IPS-15b (cell line): ENCODE results near the gene GATD1.
A peak's percentile ranks its signal among the peaks of the same experiment; 100 is the strongest.

Experiments
- H3K27me3 ChIP-seq: one replicate; pipeline ENCODE4 v1.6.1; 2013; ENCODE audit warnings: low read length; ENCODE audit not compliant: control insufficient read depth, insufficient read depth
- H3K36me3 ChIP-seq: one replicate; pipeline ENCODE4 v1.6.1; 2013; ENCODE audit warnings: low read length; ENCODE audit not compliant: control insufficient read depth, insufficient read depth
- H3K4me1 ChIP-seq: one replicate; pipeline ENCODE4 v1.6.1; 2013; ENCODE audit warnings: mild to moderate bottlenecking, low read length; ENCODE audit not compliant: control insufficient read depth, insufficient read depth
- H3K4me3 ChIP-seq: one replicate; pipeline ENCODE4 v1.5.1; 2013; ENCODE audit warnings: low read depth, low read length
- H3K9ac ChIP-seq: one replicate; pipeline ENCODE4 v1.6.1; 2013; ENCODE audit warnings: low read depth, mild to moderate bottlenecking, low read length
- H3K9me3 ChIP-seq: one replicate; pipeline ENCODE4 v1.6.1; 2013; ENCODE audit warnings: mild to moderate bottlenecking, low read length; ENCODE audit not compliant: control insufficient read depth, insufficient read depth

Gene GATD1

GRCh38 chr11:777288-778255 lies at the start of gene GATD1:
Gene GATD1, minus strand, starts transcription at chr11:777487. Its CDS starts 25 bp downstream, at chr11:777462.
- H3K27me3 ChIP-seq = no peaks in the 10 kb centered on the region
- H3K36me3 ChIP-seq = peaks cover 18% of the 10 kb centered on the region
- peak within 1 kb of the TSS; percentile 65 for H3K9ac ChIP-seq
- no peaks in the 10 kb centered on the region for H3K9me3 ChIP-seq
- H3K4me3 ChIP-seq = peak within 1 kb of the TSS; percentile 86
- no peaks in the 10 kb centered on the region for H3K4me1 ChIP-seq

GRCh38 chr11:826836-827145 lies 49.5 kb upstream of the GATD1 start:
- Histone ChIP-seq H3K9ac (no peak overlapping the region), H3K9me3 (no peaks in the 10 kb centered on the region), H3K36me3 (peaks cover 16% of the 10 kb centered on the region), H3K27me3 (peaks cover 22% of the 10 kb centered on the region), H3K4me1 (peaks cover 3% of the 10 kb centered on the region), H3K4me3 (peak overlapping the region; percentile 61)

- Histone ChIP-seq H3K9ac (no peak overlapping the region), H3K4me1 (peaks cover 2% of the 10 kb centered on the region), H3K36me3 (peaks cover 16% of the 10 kb centered on the region), H3K4me3 (no peak overlapping the region), H3K9me3 (no peaks in the 10 kb centered on the region), H3K27me3 (peaks cover 16% of the 10 kb centered on the region)
These were observed 48.9 kb upstream of the GATD1 start for GRCh38 chr11:826227-826621.

- peaks cover 10% of the 10 kb centered on the region for H3K27me3 ChIP-seq
- H3K9ac ChIP-seq = no peak overlapping the region
- H3K4me1 ChIP-seq = no peaks in the 10 kb centered on the region
- no peak overlapping the region for H3K4me3 ChIP-seq
- H3K9me3 ChIP-seq = no peaks in the 10 kb centered on the region
- H3K36me3 ChIP-seq = peaks cover 16% of the 10 kb centered on the region
These were observed 48.3 kb upstream of the GATD1 start for GRCh38 chr11:825366-826226.

- Histone ChIP-seq H3K4me1 (no peaks in the 10 kb centered on the region), H3K27me3 (peaks cover 8% of the 10 kb centered on the region), H3K36me3 (peaks cover 16% of the 10 kb centered on the region), H3K4me3 (no peak overlapping the region), H3K9ac (no peak overlapping the region), H3K9me3 (no peaks in the 10 kb centered on the region)
These were observed 47.7 kb upstream of the GATD1 start for GRCh38 chr11:824942-825341.

- Histone ChIP-seq H3K27me3 (peaks cover 6% of the 10 kb centered on the region), H3K9ac (no peak overlapping the region), H3K4me1 (no peaks in the 10 kb centered on the region), H3K9me3 (no peaks in the 10 kb centered on the region), H3K4me3 (no peak overlapping the region), H3K36me3 (peaks cover 16% of the 10 kb centered on the region)
These were observed 47.1 kb upstream of the GATD1 start for GRCh38 chr11:824292-824880.

GRCh38 chr11:823441-824291 lies 46.4 kb upstream of the GATD1 start:
- no peak overlapping the region for H3K4me3 ChIP-seq
- H3K36me3 ChIP-seq = peaks cover 16% of the 10 kb centered on the region
- H3K9me3 ChIP-seq = no peaks in the 10 kb centered on the region
- peaks cover 2% of the 10 kb centered on the region for H3K27me3 ChIP-seq
- no peak overlapping the region for H3K9ac ChIP-seq
- H3K4me1 ChIP-seq = peaks cover 1% of the 10 kb centered on the region

GRCh38 chr11:821512-822371 lies 44.5 kb upstream of the GATD1 start:
- Histone ChIP-seq H3K9ac (no peak overlapping the region), H3K27me3 (no peaks in the 10 kb centered on the region), H3K4me1 (peaks cover 2% of the 10 kb centered on the region), H3K9me3 (no peaks in the 10 kb centered on the region), H3K36me3 (peaks cover 16% of the 10 kb centered on the region), H3K4me3 (no peak overlapping the region)

- Histone ChIP-seq H3K9ac (no peak overlapping the region), H3K36me3 (peaks cover 16% of the 10 kb centered on the region), H3K9me3 (no peaks in the 10 kb centered on the region), H3K4me1 (peaks cover 2% of the 10 kb centered on the region), H3K4me3 (peak overlapping the region; percentile 69), H3K27me3 (no peaks in the 10 kb centered on the region)
These were observed 43.6 kb upstream of the GATD1 start for GRCh38 chr11:820655-821511.
